Stomach (tissue), 4 donors: ENCODE data around the gene RBMS1.

Experiments
- EP300 ChIP-seq: sonication (generic); formaldehyde crosslinking; IDR thresholded peaks from one replicate; pipeline ENCODE4 v1.6.1; 2017; ENCODE audit warnings: antibody characterized with exemption
- POLR2A ChIP-seq, 4 donors: fragments of 450-650 bp; IDR thresholded peaks; one replicate each; pipeline ENCODE4 v1.6.1; 2016; ENCODE audit warnings: antibody characterized with exemption in 4 of 4, control low read depth in 2 of 4, mild to moderate bottlenecking in 1 of 4, moderate library complexity in 1 of 4
- POLR2AphosphoS5 ChIP-seq, 3 donors: sonication (generic); formaldehyde crosslinking; IDR thresholded peaks; one replicate each; pipeline ENCODE4 v1.6.1; 2016; ENCODE audit warnings: antibody characterized with exemption in 3 of 3
- TF ChIP-seq, protein P1 (sequence below), 7 experiments: fragments of 450-650 bp in 4 of 7; fragments of 200-600 bp in 3 of 7; sonication (generic) in 3 of 7; IDR thresholded peaks; one replicate each; pipeline ENCODE4 v1.5.1; 2016 to 2019; ENCODE audit warnings: antibody characterized with exemption in 7 of 7, control low read depth in 2 of 7, mild to moderate bottlenecking in 1 of 7

DNA sequence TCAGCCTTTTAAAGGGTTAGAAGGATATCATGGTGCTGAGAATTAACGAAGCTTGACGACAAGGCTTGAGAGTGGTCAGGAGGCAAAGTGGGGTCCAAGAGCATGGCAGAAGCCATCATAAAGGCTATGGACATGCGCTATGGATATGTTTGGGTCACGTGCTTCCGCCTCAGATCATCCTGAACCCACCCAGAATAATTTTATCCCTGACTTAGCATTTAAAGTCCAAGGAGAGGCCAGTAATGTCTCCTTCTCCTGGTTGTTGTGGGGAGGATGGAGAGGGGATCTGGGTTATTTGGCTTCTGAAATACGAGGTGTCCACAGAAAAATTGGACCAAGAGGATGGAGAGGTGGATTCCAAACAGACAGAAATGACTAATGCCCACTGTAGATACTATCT, 38.8 kb upstream of the RBMS1 start:
- no peak for TF ChIP-seq POLR2A (IDR thresholded peaks at IDR 0.05)
- TF ChIP-seq, protein P1, sequence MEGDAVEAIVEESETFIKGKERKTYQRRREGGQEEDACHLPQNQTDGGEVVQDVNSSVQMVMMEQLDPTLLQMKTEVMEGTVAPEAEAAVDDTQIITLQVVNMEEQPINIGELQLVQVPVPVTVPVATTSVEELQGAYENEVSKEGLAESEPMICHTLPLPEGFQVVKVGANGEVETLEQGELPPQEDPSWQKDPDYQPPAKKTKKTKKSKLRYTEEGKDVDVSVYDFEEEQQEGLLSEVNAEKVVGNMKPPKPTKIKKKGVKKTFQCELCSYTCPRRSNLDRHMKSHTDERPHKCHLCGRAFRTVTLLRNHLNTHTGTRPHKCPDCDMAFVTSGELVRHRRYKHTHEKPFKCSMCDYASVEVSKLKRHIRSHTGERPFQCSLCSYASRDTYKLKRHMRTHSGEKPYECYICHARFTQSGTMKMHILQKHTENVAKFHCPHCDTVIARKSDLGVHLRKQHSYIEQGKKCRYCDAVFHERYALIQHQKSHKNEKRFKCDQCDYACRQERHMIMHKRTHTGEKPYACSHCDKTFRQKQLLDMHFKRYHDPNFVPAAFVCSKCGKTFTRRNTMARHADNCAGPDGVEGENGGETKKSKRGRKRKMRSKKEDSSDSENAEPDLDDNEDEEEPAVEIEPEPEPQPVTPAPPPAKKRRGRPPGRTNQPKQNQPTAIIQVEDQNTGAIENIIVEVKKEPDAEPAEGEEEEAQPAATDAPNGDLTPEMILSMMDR (IDR thresholded peaks at IDR 0.05): no peak
- no peak for TF ChIP-seq POLR2AphosphoS5 (IDR thresholded peaks at IDR 0.05)
- TF ChIP-seq EP300: no peak
